HG02610 (cell line): ENCODE measurements around the gene HHAT.
"Not testable (repeated sequence)": the region's sequence is repeated elsewhere in the genome, so short reads cannot be mapped to it uniquely, and the experiment has no call there.

Experiments
- ATAC-seq: cut with Tn5 transposase; IDR thresholded peaks from one replicate; pipeline ENCODE4 v1.9.1; 2021; ENCODE audit warnings: mild to moderate bottlenecking, moderate library complexity; ENCODE audit not compliant: unreplicated experiment

Gene HHAT

DNA sequence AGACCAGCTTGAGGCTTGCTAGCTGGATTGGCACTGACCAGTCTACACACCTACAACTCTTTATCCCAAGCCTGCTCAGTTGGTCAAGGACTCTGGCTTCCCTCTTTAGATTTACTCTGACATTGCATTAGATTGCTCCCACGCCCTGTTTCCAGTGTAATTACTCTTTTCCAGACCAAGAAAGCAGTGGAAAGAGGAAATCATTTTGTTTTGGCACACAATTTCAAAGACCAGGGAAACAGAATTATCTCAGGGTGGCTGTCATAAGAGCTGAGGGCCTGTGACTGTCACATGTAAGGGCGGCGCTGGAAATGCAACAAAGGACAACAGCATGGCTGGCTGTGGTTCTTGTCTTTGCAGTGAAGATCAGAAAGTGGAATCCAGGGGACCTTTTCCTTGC, 302.7 kb downstream of the HHAT start:
- no peak for ATAC-seq

DNA sequence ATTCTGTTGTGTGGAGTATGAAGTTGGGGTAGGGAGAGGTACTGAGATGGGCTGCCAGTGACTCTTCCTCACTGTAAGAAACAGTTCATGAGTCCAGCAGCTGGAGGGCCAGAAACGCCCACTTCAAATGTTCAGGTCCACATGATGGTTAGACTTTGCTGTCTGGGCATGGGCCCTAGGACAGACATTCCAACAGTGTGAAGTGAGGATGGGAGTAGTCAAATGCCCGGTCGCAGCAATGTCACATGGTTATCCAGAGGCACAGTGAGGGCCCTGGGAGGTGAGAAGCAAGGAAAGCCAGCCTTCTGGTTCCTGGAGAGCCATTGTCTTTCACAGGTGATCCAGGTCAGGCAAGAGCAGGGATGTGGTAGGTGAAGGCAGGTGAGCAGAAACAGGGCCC, 304.4 kb downstream of the HHAT start:
- ATAC-seq: no peak

DNA sequence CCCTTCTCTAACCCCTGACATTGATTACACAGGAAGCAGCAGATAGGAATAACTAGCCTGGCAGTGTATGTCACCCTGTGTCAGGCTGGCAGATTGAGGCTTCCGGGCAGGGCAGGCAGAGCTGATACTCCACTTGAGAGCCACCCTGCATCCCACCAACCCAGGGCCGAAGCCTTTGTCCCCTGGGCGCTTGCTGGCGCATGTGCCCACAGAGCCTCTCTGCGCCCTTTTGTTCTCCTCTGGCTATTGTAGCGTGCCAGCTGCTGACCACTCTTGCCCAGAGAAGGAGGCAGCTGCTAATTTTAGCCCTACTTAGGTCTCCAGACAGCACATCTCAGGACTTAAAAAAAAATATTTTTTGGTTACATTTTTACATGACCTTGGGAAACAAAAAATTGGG, 304.9 kb downstream of the HHAT start:
- ATAC-seq: no peak

DNA sequence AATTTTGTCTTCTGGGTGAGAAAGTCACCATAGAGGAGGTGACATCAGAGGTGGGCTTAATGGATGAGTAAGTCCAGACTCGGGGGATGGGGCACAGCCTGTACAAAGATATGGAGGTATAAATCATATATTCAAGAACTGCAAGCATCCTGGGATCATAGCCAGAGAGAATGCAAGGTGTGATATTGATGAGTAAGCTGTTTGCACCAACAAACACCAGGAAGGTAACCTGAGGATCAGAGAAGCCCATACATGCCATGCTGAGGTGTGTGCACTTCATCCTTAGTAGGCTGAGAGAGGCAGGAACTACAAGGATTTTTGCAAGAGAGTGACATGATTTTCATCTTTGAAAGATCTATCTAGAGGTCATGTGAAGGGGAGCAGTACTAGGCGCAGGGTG, 306.4 kb downstream of the HHAT start:
- no peak for ATAC-seq

DNA sequence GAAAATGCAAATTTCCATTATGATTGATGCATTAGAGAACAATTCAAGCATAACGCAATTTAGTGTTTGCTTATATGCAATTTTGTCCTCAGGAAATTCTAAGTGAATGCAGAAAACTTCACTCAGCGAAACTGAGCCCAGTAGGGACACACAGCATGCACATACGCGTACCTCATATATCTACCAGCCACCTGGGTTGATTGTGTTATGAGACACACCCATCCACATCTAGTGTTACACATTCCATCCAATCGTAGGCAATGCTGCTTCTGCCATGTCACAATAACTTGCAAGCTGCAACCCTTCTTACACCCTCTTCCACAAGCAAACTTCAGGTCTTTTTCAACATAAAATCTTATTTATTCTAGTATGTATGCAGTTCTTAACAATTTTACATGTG, 312.9 kb downstream of the HHAT start:
- no peak for ATAC-seq

DNA sequence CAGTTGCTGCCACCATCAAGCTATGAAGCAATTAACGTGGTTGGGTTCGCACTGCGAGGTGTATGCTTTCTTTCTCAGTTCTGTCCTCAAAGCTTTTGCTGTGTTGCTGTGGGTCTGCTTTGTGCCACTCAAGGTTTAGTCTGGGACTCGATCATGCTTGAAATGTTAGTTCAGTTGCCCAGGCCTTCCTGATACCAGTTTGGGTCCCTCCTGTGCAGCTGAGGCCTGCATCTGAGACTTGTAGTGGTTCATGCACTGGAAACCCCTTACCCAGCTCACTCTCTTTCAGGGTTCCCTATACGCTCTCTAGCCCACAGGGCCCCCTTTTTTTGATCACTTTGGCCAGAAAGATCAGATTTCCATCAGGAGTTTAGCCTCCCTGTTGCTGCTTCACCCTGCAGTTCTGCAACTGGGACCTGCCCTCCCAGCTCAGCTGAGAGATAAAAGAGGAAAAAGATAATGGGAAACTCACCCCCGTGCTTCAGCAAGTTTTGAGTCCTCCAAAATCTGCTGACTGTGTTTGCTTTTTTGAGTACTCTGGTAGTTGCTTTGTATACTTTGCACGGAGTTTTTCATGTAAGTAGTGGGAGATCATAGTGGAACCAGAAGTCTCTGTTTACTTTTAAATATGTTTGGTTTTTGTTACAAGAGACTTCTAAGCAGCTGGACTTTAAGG, 317.0 kb downstream of the HHAT start:
- ATAC-seq: no peak

DNA sequence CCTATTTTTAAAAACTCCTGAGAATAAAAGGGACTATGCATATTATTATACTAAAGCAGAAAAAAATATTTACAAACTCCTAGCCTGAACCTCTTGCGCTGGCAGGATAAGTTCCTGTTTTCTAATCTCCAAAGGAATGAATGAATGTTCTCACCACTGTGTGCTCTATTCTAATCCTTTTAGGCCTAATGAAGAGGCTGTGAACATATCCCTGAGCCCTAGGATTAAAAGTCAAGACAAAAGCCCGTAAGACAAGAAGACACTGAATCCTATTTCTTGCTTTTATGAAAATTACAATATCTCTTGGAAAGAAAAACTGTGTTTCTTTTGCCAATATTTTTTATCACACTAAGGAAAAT, 317.5 kb downstream of the HHAT start:
- ATAC-seq: no peak

DNA sequence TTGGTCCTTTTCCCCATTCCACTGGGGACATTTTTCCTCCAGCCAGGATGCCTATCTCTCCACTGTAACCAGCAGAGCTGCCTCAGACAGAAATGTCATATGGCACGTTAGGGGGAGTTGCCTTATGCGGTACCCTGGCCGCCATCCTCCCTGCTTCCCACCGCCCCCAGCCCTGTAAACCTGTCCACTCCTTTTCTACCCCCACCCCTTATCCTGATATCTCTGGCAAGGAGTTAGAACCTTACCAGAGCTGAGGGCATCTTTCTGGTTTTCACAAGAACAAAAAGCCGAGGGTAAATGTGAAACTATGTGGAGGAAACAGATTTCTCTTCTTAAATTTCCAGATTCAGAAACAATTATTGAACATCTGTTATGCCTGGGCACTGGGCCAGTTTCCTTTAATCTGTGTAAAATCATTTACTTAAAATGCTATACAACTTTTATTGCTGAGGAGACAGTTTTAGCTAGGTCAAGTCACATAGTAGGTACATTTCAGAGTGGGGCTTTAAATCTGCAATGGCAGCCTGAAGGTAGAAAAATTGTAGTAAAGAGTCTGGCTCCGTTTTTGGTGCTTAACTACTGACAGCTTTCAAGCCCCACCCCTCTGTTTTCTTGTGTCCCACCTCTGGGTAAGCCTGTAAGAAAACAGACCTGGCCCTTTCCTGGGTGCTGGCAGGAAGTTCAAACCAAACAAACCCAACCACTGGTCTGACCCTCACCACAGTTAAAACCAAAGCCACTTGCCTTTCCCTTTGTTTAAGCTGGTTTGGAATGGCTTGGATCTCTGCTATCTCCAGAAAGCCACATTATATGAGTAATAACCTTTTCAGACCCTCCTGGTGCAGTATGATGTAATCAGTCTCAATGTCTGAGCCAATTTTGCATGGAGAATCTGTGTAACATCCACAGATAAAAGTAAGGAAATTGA, 319.0 kb downstream of the HHAT start:
- no peak for ATAC-seq

DNA sequence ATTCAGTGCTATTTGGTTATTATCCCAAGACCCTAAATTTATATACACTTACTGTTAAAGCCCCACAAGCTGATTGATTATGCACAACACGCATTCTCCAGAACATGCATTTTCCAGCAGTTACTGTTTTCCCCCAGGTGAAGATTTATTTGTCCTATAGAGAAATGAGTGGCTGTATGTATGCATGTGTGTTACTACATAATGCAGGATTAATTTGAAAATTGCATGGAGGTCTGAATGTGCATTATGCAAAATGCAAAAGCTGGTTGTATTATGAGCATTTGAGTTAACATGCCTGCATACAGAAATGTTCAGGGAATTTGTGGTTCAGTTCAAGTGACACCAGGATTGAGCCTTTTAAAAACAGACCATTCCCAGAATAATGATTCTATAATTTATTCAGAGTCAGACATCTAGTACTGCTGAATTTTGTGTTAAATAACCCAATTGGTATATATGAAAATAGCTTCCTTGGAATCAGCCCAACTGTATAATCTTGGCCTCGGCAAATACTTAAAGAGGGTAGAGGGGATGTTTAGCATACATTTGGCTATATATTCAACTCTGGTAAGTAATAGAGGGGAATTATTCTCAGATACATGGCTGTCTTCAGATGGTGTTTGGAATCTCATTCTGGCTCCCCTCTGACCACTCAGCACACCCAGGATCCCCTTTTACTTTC, 320.0 kb downstream of the HHAT start:
- ATAC-seq: no peak

DNA sequence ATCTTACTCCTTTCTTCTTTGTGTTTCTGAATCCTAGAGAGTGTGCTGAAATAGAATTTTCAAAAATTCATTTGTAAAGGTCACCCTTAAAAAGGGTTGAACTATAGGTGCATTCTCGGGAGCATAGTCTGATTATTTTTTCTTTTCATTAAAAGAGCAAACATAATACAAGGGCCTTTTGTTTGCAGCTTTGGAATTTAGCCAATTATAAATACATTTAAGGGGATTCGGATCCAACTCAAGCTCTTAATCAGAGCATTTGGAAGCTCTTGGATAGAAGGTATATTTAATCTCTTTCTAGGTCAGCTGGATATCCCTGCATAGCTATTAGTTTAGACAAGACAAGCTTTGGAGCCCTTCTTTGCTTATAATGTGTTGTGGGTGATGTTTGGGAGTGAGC, 321.7 kb downstream of the HHAT start:
- no peak for ATAC-seq

DNA sequence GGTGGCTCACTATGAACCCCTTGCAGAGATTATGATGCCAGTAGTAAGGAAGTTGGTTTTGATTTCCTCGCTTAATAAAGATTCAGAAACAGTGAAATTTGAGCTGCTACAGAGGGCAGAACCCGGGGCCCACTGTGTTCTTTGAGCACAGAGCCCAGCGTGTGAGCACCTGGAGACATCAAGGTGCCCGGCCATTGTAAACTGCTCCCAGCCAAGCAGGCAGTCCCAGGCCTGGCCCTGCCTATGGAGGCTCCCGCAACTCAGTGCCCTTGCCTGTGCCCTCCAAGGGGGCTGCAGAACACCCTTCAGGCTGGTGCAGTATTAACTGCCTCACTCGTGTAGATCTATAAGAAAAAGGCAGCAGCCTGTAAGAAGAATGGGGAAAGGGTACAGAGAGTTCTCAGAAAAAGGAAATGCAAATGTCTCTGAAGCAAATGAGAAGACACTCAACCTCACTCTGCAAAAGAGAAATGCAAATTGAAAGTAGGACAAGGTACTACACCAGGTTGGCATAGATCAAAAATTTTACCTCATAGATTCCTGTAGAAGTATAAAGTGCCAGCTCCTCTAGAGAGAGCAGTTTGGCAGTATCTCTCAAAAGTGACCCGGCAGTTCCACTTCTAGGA, 323.7 kb downstream of the HHAT start:
- no peak for ATAC-seq

DNA sequence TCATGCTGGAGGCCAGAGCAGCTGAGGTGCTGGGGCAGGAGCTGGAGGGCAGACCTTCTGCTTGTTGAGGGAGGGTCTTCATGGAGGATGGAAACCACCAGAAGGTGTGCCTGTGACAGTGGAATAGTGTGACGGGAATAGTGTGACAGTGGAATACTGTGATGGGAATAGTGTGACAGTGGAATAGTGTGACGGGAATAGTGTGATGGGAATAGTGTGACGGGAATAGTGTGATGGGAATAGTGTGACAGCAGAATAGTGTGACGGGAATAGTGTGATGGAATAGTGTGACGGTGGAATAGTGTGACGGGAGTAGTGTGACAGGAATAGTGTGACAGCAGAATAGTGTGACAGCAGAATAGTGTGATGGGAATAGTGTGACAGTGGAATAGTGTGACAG, 325.1 kb downstream of the HHAT start:
- no peak for ATAC-seq

DNA sequence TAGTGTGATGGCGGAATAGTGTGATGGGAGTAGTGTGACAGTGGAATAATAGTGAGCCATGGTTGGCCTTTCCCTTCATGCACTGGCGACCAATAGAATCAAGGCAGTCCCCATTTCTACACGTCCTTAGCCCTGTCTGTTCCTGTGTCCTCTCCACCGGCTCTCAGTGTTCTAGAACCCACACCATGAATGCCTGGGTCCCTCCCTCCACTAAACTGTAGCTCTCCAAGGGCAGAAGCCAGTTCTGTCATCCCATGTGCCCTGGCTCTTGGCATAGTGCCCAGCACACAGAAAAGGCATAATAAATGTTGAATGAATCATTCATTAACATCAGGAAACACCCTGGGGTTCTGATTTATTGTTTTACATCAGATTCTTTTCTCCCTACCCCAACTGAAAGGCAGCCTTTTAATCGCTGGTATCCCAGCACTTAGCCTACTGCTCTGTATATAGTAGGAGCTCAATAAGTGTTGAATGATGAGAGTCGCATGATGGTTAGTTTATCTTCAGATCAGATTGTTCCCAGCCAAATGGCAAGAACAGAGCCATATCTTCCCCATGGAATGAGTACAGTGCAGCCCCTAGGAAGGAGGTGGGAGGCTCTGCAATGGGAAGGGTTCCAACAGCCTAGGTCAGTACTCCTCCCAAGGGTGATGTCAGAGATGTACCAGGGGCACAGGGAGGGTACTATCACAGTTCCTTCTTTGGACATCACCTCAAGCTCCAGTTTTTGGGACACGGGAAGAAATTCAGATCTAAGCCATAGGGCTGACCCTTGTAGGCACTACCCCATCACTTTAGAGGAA, 325.7 kb downstream of the HHAT start:
- ATAC-seq: no peak

DNA sequence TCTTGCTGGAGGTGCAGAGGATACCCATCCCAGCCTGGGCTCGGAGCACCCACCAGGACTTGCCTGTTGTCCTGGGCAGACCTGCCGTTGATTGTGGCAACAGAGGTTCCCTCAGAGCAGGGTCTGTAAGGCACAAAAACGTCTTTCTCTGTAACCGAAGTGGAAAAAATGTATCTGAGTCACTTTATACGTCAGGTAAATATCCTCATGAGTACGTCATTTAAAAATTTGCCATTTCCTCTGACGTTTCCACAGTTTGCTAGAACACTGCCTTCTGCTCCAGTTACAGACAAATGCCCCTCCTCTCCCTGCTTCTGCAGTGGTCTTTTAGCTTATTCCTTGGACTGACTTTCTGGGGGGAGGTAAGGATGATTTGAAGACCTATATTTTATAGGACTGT, 326.8 kb downstream of the HHAT start:
- no peak for ATAC-seq

DNA sequence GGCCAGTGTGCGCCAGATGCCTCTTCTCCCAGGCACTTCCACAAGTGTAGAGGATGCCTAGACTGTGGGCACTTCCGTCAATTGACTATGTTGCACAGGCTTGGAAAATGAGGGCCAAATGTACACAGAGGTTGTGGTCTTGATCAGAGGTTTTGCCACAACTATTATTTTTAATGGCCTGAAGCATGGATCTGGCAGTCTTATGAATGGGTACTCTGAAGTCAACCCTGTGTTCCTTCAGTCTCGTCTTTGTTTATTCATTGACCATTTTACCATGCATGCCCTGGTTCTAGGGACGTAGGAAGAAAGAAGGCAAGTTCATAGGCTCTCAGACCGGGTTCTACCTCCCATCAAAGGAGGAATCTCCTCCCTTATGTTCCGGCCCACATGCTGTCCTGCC, 329.1 kb downstream of the HHAT start:
- no peak for ATAC-seq

DNA sequence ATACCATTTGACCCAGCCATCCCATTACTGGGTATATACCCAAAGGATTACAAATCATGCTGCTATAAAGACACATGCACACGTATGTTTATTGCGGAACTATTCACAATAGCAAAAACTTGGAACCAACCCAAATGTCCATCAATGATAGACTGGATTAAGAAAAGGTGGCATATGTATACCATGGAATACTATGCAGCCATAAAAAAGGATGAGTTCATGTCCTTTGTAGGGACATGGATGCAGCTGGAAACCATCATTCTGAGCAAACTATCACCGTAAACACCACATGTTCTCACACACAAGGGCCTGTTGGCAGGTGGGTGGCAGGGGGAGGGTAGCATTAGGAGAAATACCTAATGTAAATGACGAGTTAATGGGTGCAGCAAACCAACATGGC, 332.8 kb downstream of the HHAT start:
- not testable (repeated sequence) for ATAC-seq

DNA sequence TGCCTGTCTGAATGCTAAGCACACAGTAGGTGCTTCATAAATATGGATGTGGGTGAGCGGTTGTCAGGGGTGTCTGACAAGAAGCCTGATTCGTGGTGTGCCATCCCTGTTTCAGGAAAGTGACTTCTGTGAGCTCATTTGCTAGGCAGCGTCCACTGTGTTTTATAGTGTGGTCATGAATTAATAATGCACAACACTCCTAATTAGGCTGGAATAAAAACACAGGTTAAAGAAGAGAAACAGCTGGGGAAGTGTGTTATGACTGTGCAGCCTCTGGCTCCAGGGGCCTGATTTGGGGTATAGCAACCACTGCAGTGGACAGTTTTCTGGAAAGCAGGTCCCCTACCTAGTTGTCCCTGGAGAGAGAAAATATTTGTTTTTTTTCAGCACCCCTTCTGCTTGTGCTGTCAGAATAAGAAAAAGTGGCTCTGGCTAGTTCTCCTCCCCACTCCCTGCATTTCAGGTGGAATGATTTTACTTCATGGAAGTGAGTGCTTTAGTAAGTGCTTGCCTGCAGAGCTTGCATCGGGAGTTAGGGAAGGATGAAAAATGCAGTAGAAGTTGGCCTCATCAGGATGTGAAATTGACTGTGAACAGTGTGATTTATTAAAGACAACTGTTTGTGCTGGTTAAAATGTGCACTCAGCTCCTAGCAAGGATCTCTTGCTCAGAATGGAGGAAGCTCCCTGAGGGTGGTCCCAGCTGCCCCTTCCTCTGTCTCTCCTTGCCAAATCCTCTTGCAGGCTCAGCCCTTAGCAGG, 333.8 kb downstream of the HHAT start:
- no peak for ATAC-seq

DNA sequence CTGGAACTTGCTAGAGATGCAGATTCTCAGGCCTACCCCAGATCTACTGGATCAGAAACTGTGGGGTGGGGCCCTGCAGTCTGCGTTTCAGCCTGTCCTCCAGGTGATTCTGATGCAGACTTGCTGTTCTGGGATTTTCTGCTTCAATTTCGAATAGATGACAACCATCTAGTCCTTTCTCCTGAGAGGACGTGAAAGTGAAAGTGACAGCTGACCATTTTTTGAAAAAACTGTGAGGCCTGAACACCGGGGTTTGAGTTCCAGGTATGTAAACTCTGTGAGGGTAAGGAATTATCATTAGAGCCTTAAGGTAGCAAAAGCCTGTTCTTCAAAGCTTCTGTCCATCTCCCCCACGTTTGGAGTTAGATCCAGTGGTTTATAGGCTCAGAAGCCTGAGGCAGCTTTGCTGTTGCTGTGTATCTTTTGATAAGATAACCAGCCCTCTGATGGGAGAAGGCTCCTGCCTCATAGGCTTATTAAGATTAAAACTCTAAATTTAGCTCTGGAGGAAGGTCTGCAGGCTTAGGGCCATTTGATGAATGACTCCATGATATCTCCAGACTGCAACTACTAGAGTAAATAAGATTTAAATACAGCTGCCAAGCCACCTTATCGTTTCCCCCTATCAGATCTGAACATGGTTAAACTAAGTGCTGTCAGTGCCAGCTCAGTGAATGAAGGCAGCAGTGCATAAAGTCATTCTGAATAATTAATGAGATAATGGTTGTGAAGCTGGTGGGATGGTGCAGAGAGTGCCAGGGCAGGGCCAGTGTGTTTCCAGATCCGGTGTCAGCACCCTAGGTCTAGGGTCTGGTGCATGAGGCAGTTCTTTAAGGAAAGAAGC, 335.2 kb downstream of the HHAT start:
- ATAC-seq: no peak

DNA sequence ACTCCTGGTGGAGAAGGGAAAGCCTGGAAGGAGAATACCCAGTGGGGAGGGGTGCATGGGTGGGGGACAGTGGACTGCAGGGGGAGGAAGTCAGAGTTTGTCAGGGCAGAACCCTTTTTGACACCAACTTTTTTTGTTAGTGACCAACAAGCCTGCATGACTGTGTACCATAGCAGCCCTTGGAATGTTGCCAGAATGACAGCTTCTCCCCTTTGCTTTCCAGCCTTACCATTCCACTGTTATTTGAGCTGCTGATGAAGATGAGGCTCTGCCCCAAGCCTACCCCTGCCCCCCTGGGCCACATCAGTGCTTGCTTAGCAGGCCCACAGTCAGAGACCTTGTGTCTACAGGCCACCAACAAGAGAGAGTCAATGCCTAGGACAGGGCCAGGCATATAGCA, 341.2 kb downstream of the HHAT start:
- ATAC-seq: no peak
